GM12878 (cell line): ENCODE measurements around the gene GALNS. TPM values are rescaled to one million over a fixed set of nuclear protein-coding genes. Genes with fewer than 3 reads are reported as not detected.
A peak's percentile ranks its signal among the peaks of the same experiment; 100 is the strongest.

ENCODE experiments used
- CBFB ChIP-seq: IDR thresholded peaks from 2 replicates; pipeline ENCODE4 v1.6.1; 2016; ENCODE audit warnings: antibody characterized with exemption, low read depth
- CBX3 ChIP-seq: fragments of 200-600 bp; sonication (generic); IDR thresholded peaks from 2 replicates; pipeline ENCODE4 v1.6.1; 2016; ENCODE audit warnings: low read depth, borderline replicate concordance
- EZH2 ChIP-seq: IDR thresholded peaks from 2 replicates; pipeline ENCODE4 v1.6.1; 2012; ENCODE audit warnings: low read depth, mild to moderate bottlenecking, control low read depth, inconsistent platforms, low read length, borderline replicate concordance; ENCODE audit not compliant: control insufficient read depth
- HCFC1 ChIP-seq: fragments of 150-350 bp; IDR thresholded peaks from 2 replicates; pipeline ENCODE4 v1.6.1; 2014; ENCODE audit warnings: low read length
- HDAC2 ChIP-seq: fragments of 200-600 bp; sonication (generic); IDR thresholded peaks from 2 replicates; pipeline ENCODE4 v1.6.1; 2017
- HDAC6 ChIP-seq: fragments of 200-600 bp; sonication (generic); IDR thresholded peaks from one replicate; pipeline ENCODE4 v1.8.0; 2017; ENCODE audit warnings: antibody characterized with exemption; ENCODE audit not compliant: unreplicated experiment
- HDGF ChIP-seq: fragments of 450-650 bp; IDR thresholded peaks from 2 replicates; pipeline ENCODE4 v1.6.1; 2016; ENCODE audit warnings: antibody characterized with exemption
- IRF4 ChIP-seq: IDR thresholded peaks from 2 replicates; pipeline ENCODE4 v1.6.1; 2011; ENCODE audit warnings: low read depth, low read length
- JUNB ChIP-seq: IDR thresholded peaks from 2 replicates; pipeline ENCODE4 v1.6.1; 2016; ENCODE audit warnings: antibody characterized with exemption, mild to moderate bottlenecking
- MXI1 ChIP-seq: fragments of 150-350 bp; IDR thresholded peaks from 2 replicates; pipeline ENCODE4 v1.6.1; 2011; ENCODE audit warnings: low read depth, mild to moderate bottlenecking, inconsistent platforms, low read length, improper control_type of control experiment
- NBN ChIP-seq: fragments of 450-650 bp; IDR thresholded peaks from 2 replicates; pipeline ENCODE4 v1.6.1; 2016
- NFXL1 ChIP-seq: fragments of 450-650 bp; IDR thresholded peaks from 2 replicates; pipeline ENCODE4 v1.6.1; 2017; ENCODE audit warnings: antibody characterized with exemption, mild to moderate bottlenecking, borderline replicate concordance
- NFYA ChIP-seq: IDR thresholded peaks from 2 replicates; pipeline ENCODE4 v1.6.1; 2011; ENCODE audit warnings: low read depth, mild to moderate bottlenecking, low read length, improper control_type of control experiment, borderline replicate concordance
- NR2F1 ChIP-seq: fragments of 450-650 bp; conservative IDR thresholded peaks from 2 replicates; pipeline ENCODE4 v1.6.1; 2017; ENCODE audit warnings: mild to moderate bottlenecking
- PAX5 ChIP-seq: IDR thresholded peaks from 2 replicates; pipeline ENCODE4 v1.6.1; 2011; ENCODE audit warnings: low read depth, low read length, borderline replicate concordance
- POLR2AphosphoS5 ChIP-seq: IDR thresholded peaks from 2 replicates; pipeline ENCODE4 v1.6.1; 2011; ENCODE audit warnings: mild to moderate bottlenecking, low read length, inconsistent platforms
- SREBF2 ChIP-seq: IDR thresholded peaks from 2 replicates; pipeline ENCODE4 v1.6.1; 2012; ENCODE audit warnings: mild to moderate bottlenecking, low read length
- WRNIP1 ChIP-seq: IDR thresholded peaks from 2 replicates; pipeline ENCODE4 v1.6.1; 2011; ENCODE audit warnings: low read depth, low read length, improper control_type of control experiment, borderline replicate concordance
- YY1 ChIP-seq: IDR thresholded peaks from 2 replicates; pipeline ENCODE4 v1.6.1; 2011; ENCODE audit warnings: low read depth, mild to moderate bottlenecking, low read length
- ZBED1 ChIP-seq: IDR thresholded peaks from 2 replicates; pipeline ENCODE4 v1.6.1; 2016; ENCODE audit warnings: borderline replicate concordance
- ZNF274 ChIP-seq: IDR thresholded peaks from one replicate; pipeline ENCODE4 v1.8.0; 2011; ENCODE audit not compliant: insufficient read length, insufficient read depth
- ZNF622 ChIP-seq: fragments of 450-650 bp; IDR thresholded peaks from 2 replicates; pipeline ENCODE4 v1.6.1; 2017; ENCODE audit warnings: mild to moderate bottlenecking, inconsistent platforms
- polyA plus RNA-seq, 11 experiments: library from polyadenylated mRNA; depleted of rRNA in 4 of 11; unstranded in 6 of 11; stranded (reverse) in 5 of 11; fragments of >200 nt; fragmentation: Nextera tagmentation in 4 of 11; fragmentation: Illumina TruSeq in 1 of 11; extraction: Ambion mirVana in 4 of 11; extraction: Trizol in 1 of 11; gene quantifications; 1 replicate in 1 of 11; 2 replicates in 10 of 11; pipeline versions ENCODE4 v1.2.1 to v1.2.3, GENCODE V29; 2011 to 2016; ENCODE audit warnings: inconsistent platforms in 2 of 11, missing spikeins in 2 of 11, low read depth in 1 of 11
- total RNA-seq, 4 experiments: library from RNA; depleted of rRNA in 3 of 4; stranded (reverse); fragments of >200 nt in 3 of 4; fragmentation: Illumina TruSeq in 1 of 4; extraction: Trizol in 1 of 4; gene quantifications; 2 replicates each; pipeline versions ENCODE4 v1.2.1 to v1.2.3, GENCODE V29; 2013 to 2021
- TF ChIP-seq, protein P1 (sequence below): fragments of 150-350 bp; IDR thresholded peaks from 2 replicates; pipeline ENCODE4 v1.6.1; 2016; ENCODE audit warnings: low read depth, low read length
- TF ChIP-seq, protein P2 (sequence below): IDR thresholded peaks from 2 replicates; pipeline ENCODE4 v1.6.1; 2012; ENCODE audit warnings: low read length, inconsistent platforms
- TF ChIP-seq, protein P3 (sequence below): IDR thresholded peaks from 2 replicates; pipeline ENCODE4 v1.6.1; 2012; ENCODE audit warnings: low read depth, low read length, improper control_type of control experiment
- TF ChIP-seq, protein P4 (sequence below): IDR thresholded peaks from 2 replicates; pipeline ENCODE4 v1.6.1; 2011; ENCODE audit warnings: low read depth, mild to moderate bottlenecking, low read length, moderate library complexity, borderline replicate concordance; ENCODE audit errors: extremely low read depth

The GALNS gene
- total and polyA plus RNA-seq, 10 of the 15 experiments (the other 5 are each of a cell fraction or from before 2014, with no cell fraction given) = 0.37 to 12.4 (median 5.3) TPM

DNA sequence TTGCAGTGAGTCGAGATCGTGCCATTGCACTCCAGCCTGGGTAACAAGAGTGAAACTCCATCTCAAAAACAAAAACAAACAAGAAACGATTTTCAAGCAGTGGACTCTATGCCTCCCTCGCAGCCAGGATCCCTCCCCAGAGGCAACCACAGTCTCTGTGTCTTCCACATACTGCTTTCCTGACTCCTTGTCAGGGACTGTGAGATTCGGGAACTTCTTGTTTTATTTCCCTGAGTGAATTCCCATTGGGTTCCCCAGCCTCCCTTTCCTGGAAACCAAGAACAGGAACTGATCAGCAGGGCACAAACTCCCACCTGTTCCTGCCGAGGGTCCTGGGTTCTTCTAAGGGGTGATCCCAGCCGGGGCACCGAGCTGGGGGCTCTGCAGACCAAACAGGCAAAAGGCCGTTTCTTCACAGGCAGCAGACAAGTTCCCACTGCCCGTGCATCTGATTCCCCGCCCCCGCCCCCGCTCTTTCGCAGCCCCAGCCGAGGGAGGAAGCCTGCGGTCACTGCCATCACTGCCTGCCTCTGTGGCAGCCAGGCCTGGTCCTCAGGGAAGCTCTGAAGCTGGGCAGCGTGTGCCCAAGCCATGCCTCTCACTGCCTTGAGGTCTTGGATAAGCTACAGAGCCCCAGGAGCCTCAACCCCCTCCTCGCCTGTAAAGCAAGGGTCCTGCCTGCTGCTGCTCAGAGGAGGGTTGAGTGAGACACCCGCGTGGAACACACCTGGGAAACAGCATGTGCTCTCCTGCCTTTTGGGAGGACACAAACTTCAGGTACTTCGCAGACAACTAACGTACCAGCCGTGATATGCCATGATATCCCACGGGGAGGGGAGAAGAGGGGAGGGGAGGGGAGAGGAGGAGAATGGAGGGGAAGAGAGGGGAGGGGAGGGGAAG lies 66.2 kb downstream of the GALNS start (continued):
- TF ChIP-seq, protein P1, sequence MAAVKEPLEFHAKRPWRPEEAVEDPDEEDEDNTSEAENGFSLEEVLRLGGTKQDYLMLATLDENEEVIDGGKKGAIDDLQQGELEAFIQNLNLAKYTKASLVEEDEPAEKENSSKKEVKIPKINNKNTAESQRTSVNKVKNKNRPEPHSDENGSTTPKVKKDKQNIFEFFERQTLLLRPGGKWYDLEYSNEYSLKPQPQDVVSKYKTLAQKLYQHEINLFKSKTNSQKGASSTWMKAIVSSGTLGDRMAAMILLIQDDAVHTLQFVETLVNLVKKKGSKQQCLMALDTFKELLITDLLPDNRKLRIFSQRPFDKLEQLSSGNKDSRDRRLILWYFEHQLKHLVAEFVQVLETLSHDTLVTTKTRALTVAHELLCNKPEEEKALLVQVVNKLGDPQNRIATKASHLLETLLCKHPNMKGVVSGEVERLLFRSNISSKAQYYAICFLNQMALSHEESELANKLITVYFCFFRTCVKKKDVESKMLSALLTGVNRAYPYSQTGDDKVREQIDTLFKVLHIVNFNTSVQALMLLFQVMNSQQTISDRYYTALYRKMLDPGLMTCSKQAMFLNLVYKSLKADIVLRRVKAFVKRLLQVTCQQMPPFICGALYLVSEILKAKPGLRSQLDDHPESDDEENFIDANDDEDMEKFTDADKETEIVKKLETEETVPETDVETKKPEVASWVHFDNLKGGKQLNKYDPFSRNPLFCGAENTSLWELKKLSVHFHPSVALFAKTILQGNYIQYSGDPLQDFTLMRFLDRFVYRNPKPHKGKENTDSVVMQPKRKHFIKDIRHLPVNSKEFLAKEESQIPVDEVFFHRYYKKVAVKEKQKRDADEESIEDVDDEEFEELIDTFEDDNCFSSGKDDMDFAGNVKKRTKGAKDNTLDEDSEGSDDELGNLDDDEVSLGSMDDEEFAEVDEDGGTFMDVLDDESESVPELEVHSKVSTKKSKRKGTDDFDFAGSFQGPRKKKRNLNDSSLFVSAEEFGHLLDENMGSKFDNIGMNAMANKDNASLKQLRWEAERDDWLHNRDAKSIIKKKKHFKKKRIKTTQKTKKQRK = no peak
- no peak for TF ChIP-seq HCFC1
- no peak for TF ChIP-seq JUNB
- no peak for TF ChIP-seq WRNIP1
- TF ChIP-seq ZNF622 = no peak
- no peak for TF ChIP-seq POLR2AphosphoS5
- TF ChIP-seq CBFB = no peak
- TF ChIP-seq NFXL1 = no peak
- TF ChIP-seq EZH2 = no peak
- no peak for TF ChIP-seq PAX5
- no peak for TF ChIP-seq YY1
- no peak for TF ChIP-seq HDAC2
- TF ChIP-seq CBX3 = no peak
- no peak for TF ChIP-seq NR2F1
- no peak for TF ChIP-seq MXI1
- peak; percentile 51; the same call in 1 of the 2 replicates for TF ChIP-seq HDGF
- TF ChIP-seq, protein P2, sequence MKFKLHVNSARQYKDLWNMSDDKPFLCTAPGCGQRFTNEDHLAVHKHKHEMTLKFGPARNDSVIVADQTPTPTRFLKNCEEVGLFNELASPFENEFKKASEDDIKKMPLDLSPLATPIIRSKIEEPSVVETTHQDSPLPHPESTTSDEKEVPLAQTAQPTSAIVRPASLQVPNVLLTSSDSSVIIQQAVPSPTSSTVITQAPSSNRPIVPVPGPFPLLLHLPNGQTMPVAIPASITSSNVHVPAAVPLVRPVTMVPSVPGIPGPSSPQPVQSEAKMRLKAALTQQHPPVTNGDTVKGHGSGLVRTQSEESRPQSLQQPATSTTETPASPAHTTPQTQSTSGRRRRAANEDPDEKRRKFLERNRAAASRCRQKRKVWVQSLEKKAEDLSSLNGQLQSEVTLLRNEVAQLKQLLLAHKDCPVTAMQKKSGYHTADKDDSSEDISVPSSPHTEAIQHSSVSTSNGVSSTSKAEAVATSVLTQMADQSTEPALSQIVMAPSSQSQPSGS = no peak
- no peak for TF ChIP-seq SREBF2
- no peak for TF ChIP-seq IRF4
- 0 out of 2 replicates have a peak, but pooled peaks have one; percentile 22 for TF ChIP-seq NBN
- TF ChIP-seq, protein P3, sequence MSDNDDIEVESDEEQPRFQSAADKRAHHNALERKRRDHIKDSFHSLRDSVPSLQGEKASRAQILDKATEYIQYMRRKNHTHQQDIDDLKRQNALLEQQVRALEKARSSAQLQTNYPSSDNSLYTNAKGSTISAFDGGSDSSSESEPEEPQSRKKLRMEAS = no peak
- no peak for TF ChIP-seq ZBED1
- TF ChIP-seq, protein P4, sequence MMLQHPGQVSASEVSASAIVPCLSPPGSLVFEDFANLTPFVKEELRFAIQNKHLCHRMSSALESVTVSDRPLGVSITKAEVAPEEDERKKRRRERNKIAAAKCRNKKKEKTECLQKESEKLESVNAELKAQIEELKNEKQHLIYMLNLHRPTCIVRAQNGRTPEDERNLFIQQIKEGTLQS = no peak
- no peak for TF ChIP-seq HDAC6
- TF ChIP-seq NFYA = no peak
- TF ChIP-seq ZNF274 = no peak
